Activated CD4-positive, alpha-beta T cell treated with anti-CD3 and anti-CD28 coated beads for 36 hours (primary cell): ENCODE data around the gene ACHE. TPM values are rescaled to one million over a fixed set of nuclear protein-coding genes. Genes with fewer than 3 reads are reported as not detected.

ENCODE experiments used
- ATAC-seq: fragments of 200-7000 bp; cut with Tn5 transposase; one replicate; pipeline ENCODE4 v1.10.0; 2021; ENCODE audit warnings: mild to moderate bottlenecking, moderate library complexity
- CTCF ChIA-PET: fragments of 350-600 bp; sonication (Branson Sonifier 250); formaldehyde crosslinking; loops from one replicate; lab custom pipeline; 2021; ENCODE audit warnings: antibody characterized with exemption; lab: Charles Lee
- POLR2A ChIA-PET: fragments of 350-600 bp; sonication (Branson Sonifier 250); formaldehyde crosslinking; loops from one replicate; lab custom pipeline; 2021; ENCODE audit warnings: antibody characterized with exemption, inconsistent platforms; lab: Charles Lee
- DNase-seq: peaks from one replicate; pipeline ENCODE4 v3.0.0-alpha.2; 2020
- H3K27ac Mint-ChIP-seq: one replicate; pipeline ENCODE4 v1.8.0; 2021; ENCODE audit warnings: mixed read lengths
- H3K27me3 Mint-ChIP-seq: one replicate; pipeline ENCODE4 v1.8.0; 2021; ENCODE audit warnings: mixed read lengths
- H3K36me3 Mint-ChIP-seq: one replicate; pipeline ENCODE4 v1.8.0; 2021; ENCODE audit warnings: low read depth, mixed read lengths
- H3K4me1 Mint-ChIP-seq: one replicate; pipeline ENCODE4 v1.8.0; 2021; ENCODE audit warnings: mixed read lengths
- H3K4me3 Mint-ChIP-seq: one replicate; pipeline ENCODE4 v1.8.0; 2021; ENCODE audit warnings: mild to moderate bottlenecking, moderate library complexity, mixed read lengths
- H3K9me3 Mint-ChIP-seq: one replicate; pipeline ENCODE4 v1.8.0; 2021; ENCODE audit warnings: low read depth, mixed read lengths
- intact Hi-C, 2 experiments: fragments of 100-400 bp; cut with DNase I in 1 of 2; cut with micrococcal nuclease in 1 of 2; formaldehyde crosslinking; loops; one replicate each; pipeline versions ENCODE4 v1.14.2 to v1.15.1; 2022 to 2024; cut with DNase I, micrococcal nuclease
- total RNA-seq, 2 experiments: library from RNA; stranded (reverse); gene quantifications; one replicate each; pipeline ENCODE4 v1.2.3, GENCODE V29; 2021

ACHE gene
- total RNA-seq, 2 experiments from 2014 or later: 0.09 TPM; not detected in 1

GRCh38 chr7:100896732-100897608 lies 1.3 kb upstream of the ACHE start:
- CTCF ChIA-PET: interaction anchor here (1.5 kb wide), 1 partner anchor 7 kb away, joined by 6 read pairs; the partner anchor contains the start of gene UFSP1
- intact Hi-C loops: loop anchor here (1.0 kb wide), 4 partner anchors 69 to 386 kb away; no protein-coding TSS in a partner anchor
- Mint-ChIP-seq H3K9me3 (no peaks in the 10 kb centered on the region), H3K27ac (no peak overlapping the region), H3K36me3 (no peaks in the 10 kb centered on the region), H3K4me3 (no peak overlapping the region), H3K27me3 (peaks cover 31% of the 10 kb centered on the region), H3K4me1 (peaks cover 9% of the 10 kb centered on the region)
- DNase-seq (peak; percentile 74), ATAC-seq (peak; percentile 48)
- POLR2A ChIA-PET: no interaction called here

GRCh38 chr7:100895956-100896731 lies 456 bp upstream of the ACHE start:
- DNase-seq: peak; percentile 53
- intact Hi-C loops: loop anchor here (1.0 kb wide), 3 partner anchors 163 to 387 kb away; no protein-coding TSS in a partner anchor
- peak overlapping the region; percentile 49 for H3K4me3 Mint-ChIP-seq
- peaks cover 36% of the 10 kb centered on the region for H3K27me3 Mint-ChIP-seq
- H3K9me3 Mint-ChIP-seq: no peaks in the 10 kb centered on the region
- peaks cover 14% of the 10 kb centered on the region for H3K4me1 Mint-ChIP-seq
- H3K27ac Mint-ChIP-seq: no peak overlapping the region
- H3K36me3 Mint-ChIP-seq: no peaks in the 10 kb centered on the region
- ChIA-PET CTCF (interaction anchor here (0.7 to 2.3 kb wide), 3 partner anchors 162 to 189 kb away, joined by 3 to 13 read pairs (median 9); no protein-coding TSS in a partner anchor), POLR2A (no interaction called here)
- ATAC-seq: no peak

GRCh38 chr7:100894860-100895700 lies 608 bp downstream of the ACHE start:
- intact Hi-C loops: loop anchor here in 1 of 2 experiments (1.0 kb wide), 1 partner anchor 242 kb away; no protein-coding TSS in a partner anchor
- H3K9me3 Mint-ChIP-seq: no peaks in the 10 kb centered on the region
- H3K36me3 Mint-ChIP-seq: no peaks in the 10 kb centered on the region
- peaks cover 21% of the 10 kb centered on the region for H3K4me1 Mint-ChIP-seq
- CTCF ChIA-PET: interaction anchor here (0.6 to 2.3 kb wide), 7 partner anchors 163 to 273 kb away, joined by 3 to 13 read pairs (median 3); no protein-coding TSS in a partner anchor
- ATAC-seq (no peak), DNase-seq (peak; percentile 69)
- POLR2A ChIA-PET: interaction anchor here (0.6 kb wide), 1 partner anchor 355 kb away, joined by 3 read pairs; no protein-coding TSS in a partner anchor
- no peak overlapping the region for H3K4me3 Mint-ChIP-seq
- peaks cover 32% of the 10 kb centered on the region for H3K27me3 Mint-ChIP-seq
- H3K27ac Mint-ChIP-seq: no peak overlapping the region

- no peak overlapping the region for H3K27ac Mint-ChIP-seq
- intact Hi-C loops: no loop called here
- no peak for ATAC-seq
- peaks cover 30% of the 10 kb centered on the region for H3K27me3 Mint-ChIP-seq
- no peaks in the 10 kb centered on the region for H3K9me3 Mint-ChIP-seq
- no peak overlapping the region for H3K4me3 Mint-ChIP-seq
- ChIA-PET CTCF (interaction anchor here (0.9 to 2.3 kb wide), 4 partner anchors 164 to 189 kb away, joined by 3 to 13 read pairs (median 6); no protein-coding TSS in a partner anchor), POLR2A (no interaction called here)
- no peak for DNase-seq
- peaks cover 21% of the 10 kb centered on the region for H3K4me1 Mint-ChIP-seq
- H3K36me3 Mint-ChIP-seq: no peaks in the 10 kb centered on the region
Measured at GRCh38 chr7:100893910-100894721, 1.6 kb downstream of the ACHE start.

GRCh38 chr7:100893318-100893895 lies 2.3 kb downstream of the ACHE start:
- Mint-ChIP-seq H3K36me3 (peaks cover 4% of the 10 kb centered on the region), H3K27me3 (peaks cover 30% of the 10 kb centered on the region), H3K9me3 (no peaks in the 10 kb centered on the region), H3K4me3 (no peak overlapping the region), H3K27ac (no peak overlapping the region), H3K4me1 (peaks cover 24% of the 10 kb centered on the region)
- intact Hi-C loops: no loop called here
- ATAC-seq: no peak
- POLR2A ChIA-PET: no interaction called here
- CTCF ChIA-PET: interaction anchor here (0.9 to 2.1 kb wide), 2 partner anchors 183 to 299 kb away, joined by 4 to 9 read pairs; no protein-coding TSS in a partner anchor
- no peak for DNase-seq

- no peak for ATAC-seq
- ChIA-PET POLR2A (no interaction called here), CTCF (interaction anchor here (0.9 kb wide), 1 partner anchor 300 kb away, joined by 4 read pairs; no protein-coding TSS in a partner anchor)
- Mint-ChIP-seq H3K9me3 (no peaks in the 10 kb centered on the region), H3K27ac (no peak overlapping the region), H3K4me1 (peaks cover 31% of the 10 kb centered on the region), H3K4me3 (no peak overlapping the region), H3K36me3 (peaks cover 12% of the 10 kb centered on the region), H3K27me3 (peaks cover 24% of the 10 kb centered on the region)
- intact Hi-C loops: no loop called here
- no peak for DNase-seq
Measured at GRCh38 chr7:100892364-100893317, 3.0 kb downstream of the ACHE start.

- DNase-seq: no peak
- Mint-ChIP-seq H3K4me1 (peaks cover 39% of the 10 kb centered on the region), H3K27me3 (peaks cover 21% of the 10 kb centered on the region), H3K9me3 (no peaks in the 10 kb centered on the region), H3K4me3 (peak overlapping the region; percentile 52), H3K36me3 (peaks cover 21% of the 10 kb centered on the region), H3K27ac (no peak overlapping the region)
- CTCF ChIA-PET: interaction anchor here (0.6 kb wide), 1 partner anchor 105 kb away, joined by 3 read pairs; no protein-coding TSS in a partner anchor
- no peak for ATAC-seq
- POLR2A ChIA-PET: interaction anchor here (0.6 to 0.7 kb wide), 4 partner anchors 40 to 210 kb away, joined by 3 to 4 read pairs (median 4); partner anchors contain the start of gene SLC12A9
- intact Hi-C loops: no loop called here
Measured at GRCh38 chr7:100891568-100892247, 4.0 kb downstream of the ACHE start.

- Mint-ChIP-seq H3K4me1 (peaks cover 38% of the 10 kb centered on the region), H3K9me3 (no peaks in the 10 kb centered on the region), H3K4me3 (peak overlapping the region; percentile 77), H3K27ac (no peak overlapping the region), H3K36me3 (peaks cover 29% of the 10 kb centered on the region), H3K27me3 (peaks cover 15% of the 10 kb centered on the region)
- ChIA-PET CTCF (interaction anchor here (0.6 to 1.4 kb wide), 2 partner anchors 90 to 104 kb away, joined by 3 to 6 read pairs; no protein-coding TSS in a partner anchor), POLR2A (interaction anchor here (0.6 to 5.6 kb wide), 10 partner anchors 15 to 264 kb away, joined by 3 to 73 read pairs (median 4); partner anchors contain the start of genes POP7, SLC12A9 and SRRT)
- peak; percentile 25 for DNase-seq
- ATAC-seq: no peak
- intact Hi-C loops: no loop called here
Measured at GRCh38 chr7:100890653-100891567, 4.8 kb downstream of the ACHE start.
